GM12878 (cell line): ENCODE results near the gene TACR2. TPM values are rescaled to one million over a fixed set of nuclear protein-coding genes. Genes with fewer than 3 reads are reported as not detected.

Experiments used
- ATAC-seq: fragments of 200-7000 bp; cut with Tn5 transposase; 3 replicates; pipeline ENCODE4 v1.9.1; 2020; ENCODE audit warnings: mild to moderate bottlenecking, moderate library complexity
- BruUV-seq: library from RNA; stranded (reverse); fragments of 400-500 nt; replicated peaks from 2 replicates; lab custom pipeline; 2021; lab: Mats Ljungman, UMichigan
- CTCF ChIA-PET: fragments of 300-600 bp; sonication (Branson Sonifier 250); formaldehyde crosslinking; extraction: SDS; loops from one replicate; lab custom pipeline; 2021; ENCODE audit warnings: inconsistent platforms; lab: Yijun Ruan, JAX
- POLR2A ChIA-PET: fragments of 350-600 bp; formaldehyde crosslinking; extraction: SDS; loops from one replicate; lab custom pipeline; 2021; ENCODE audit warnings: inconsistent platforms; lab: Charles Lee
- RAD21 ChIA-PET: fragments of 300-600 bp; sonication (Branson Sonifier 250); formaldehyde crosslinking; loops from one replicate; lab custom pipeline; 2023; ENCODE audit warnings: antibody characterized with exemption; ENCODE audit not compliant: unreplicated experiment; lab: Charles Lee
- SMC1A ChIA-PET: fragments of 300-600 bp; sonication (Branson Sonifier 250); formaldehyde crosslinking; loops from one replicate; lab custom pipeline; 2023; ENCODE audit not compliant: unreplicated experiment, uncharacterized antibody; lab: Charles Lee
- DNase-seq: peaks from one replicate; pipeline ENCODE4 v3.0.0-alpha.2; 2011; ENCODE audit warnings: low read depth, low spot score
- FAIRE-seq: peaks from 3 replicates; lab custom pipeline; 2011; peaks lifted over from hg19 to GRCh38; lab: Jason Lieb, UNC
- H2AFZ ChIP-seq: 2 replicates; pipeline ENCODE4 v1.6.0; 2011; ENCODE audit warnings: low read depth, low read length, control low read depth; ENCODE audit not compliant: control insufficient read depth
- H3K27ac ChIP-seq: 2 replicates; pipeline ENCODE4 v1.5.1; 2011; ENCODE audit warnings: control low read depth; ENCODE audit not compliant: control insufficient read depth, insufficient read depth
- H3K27me3 ChIP-seq, 2 experiments: replicated peaks in 1 of 2; 2 replicates each; pipeline versions ENCODE4 v1.6.0 to v1.6.1; 2011; ENCODE audit warnings: low read length in 1 of 2; ENCODE audit not compliant: control insufficient read depth in 2 of 2, insufficient read depth in 2 of 2
- H3K36me3 ChIP-seq, 2 experiments: 2 replicates each; pipeline ENCODE4 v1.5.1; 2011; ENCODE audit warnings: low read length in 1 of 2; ENCODE audit not compliant: control insufficient read depth in 2 of 2, insufficient read depth in 2 of 2
- H3K4me1 ChIP-seq: 2 replicates; pipeline ENCODE4 v1.6.1; 2011; ENCODE audit warnings: mild to moderate bottlenecking, low read length, moderate library complexity, mixed read lengths; ENCODE audit not compliant: control insufficient read depth, insufficient read depth
- H3K4me2 ChIP-seq: 2 replicates; pipeline ENCODE4 v1.6.0; 2011; ENCODE audit warnings: control low read depth; ENCODE audit not compliant: control insufficient read depth, insufficient read depth
- H3K4me3 ChIP-seq: fragments of 200-600 bp; sonication (generic); 2 replicates; pipeline ENCODE4 v1.5.1; 2016
- H3K79me2 ChIP-seq: 2 replicates; pipeline ENCODE4 v1.6.0; 2011; ENCODE audit warnings: low read length; ENCODE audit not compliant: control insufficient read depth, insufficient read depth
- H3K9ac ChIP-seq: 2 replicates; pipeline ENCODE4 v1.8.0; 2011; ENCODE audit warnings: low read length, control low read depth, mixed read lengths; ENCODE audit not compliant: control insufficient read depth, insufficient read depth
- H3K9me3 ChIP-seq: replicated peaks from 3 replicates; pipeline ENCODE4 v1.5.1; 2011; ENCODE audit warnings: mild to moderate bottlenecking, low read length; ENCODE audit not compliant: control insufficient read depth, insufficient read depth
- H4K20me1 ChIP-seq: 2 replicates; pipeline ENCODE4 v1.6.0; 2011; ENCODE audit not compliant: control insufficient read depth, insufficient read depth
- CREM ChIP-seq: IDR thresholded peaks from 2 replicates; pipeline ENCODE4 v1.6.1; 2014; ENCODE audit warnings: antibody characterized with exemption, low read depth
- EGR1 ChIP-seq, 2 experiments: IDR thresholded peaks; 1 replicate in 1 of 2; 2 replicates in 1 of 2; pipeline ENCODE4 v1.6.1; 2011 to 2012; ENCODE audit warnings: low read depth in 2 of 2, low read length in 2 of 2, borderline replicate concordance in 1 of 2, mild to moderate bottlenecking in 1 of 2, moderate library complexity in 1 of 2
- HCFC1 ChIP-seq: fragments of 150-350 bp; IDR thresholded peaks from 2 replicates; pipeline ENCODE4 v1.6.1; 2014; ENCODE audit warnings: low read length
- POLR2AphosphoS5 ChIP-seq: IDR thresholded peaks from 2 replicates; pipeline ENCODE4 v1.6.1; 2011; ENCODE audit warnings: mild to moderate bottlenecking, low read length, inconsistent platforms
- RCOR1 ChIP-seq: conservative IDR thresholded peaks from 2 replicates; pipeline ENCODE4 v1.6.1; 2012; ENCODE audit warnings: low read depth, low read length, improper control_type of control experiment
- SMAD5 ChIP-seq: IDR thresholded peaks from 2 replicates; pipeline ENCODE4 v1.6.1; 2016; ENCODE audit warnings: antibody characterized with exemption, low read depth
- SMC3 ChIP-seq: IDR thresholded peaks from 2 replicates; pipeline ENCODE4 v1.6.1; 2011; ENCODE audit warnings: low read length, improper control_type of control experiment, borderline replicate concordance
- YBX1 ChIP-seq: fragments of 450-650 bp; IDR thresholded peaks from 2 replicates; pipeline ENCODE4 v1.6.1; 2016; ENCODE audit warnings: antibody characterized with exemption
- ZNF384 ChIP-seq: IDR thresholded peaks from 2 replicates; pipeline ENCODE4 v1.6.1; 2012; ENCODE audit warnings: low read depth, mild to moderate bottlenecking, low read length, improper control_type of control experiment, borderline replicate concordance
- ZNF592 ChIP-seq: fragments of 450-650 bp; IDR thresholded peaks from 2 replicates; pipeline ENCODE4 v1.6.1; 2017; ENCODE audit warnings: mild to moderate bottlenecking, moderate library complexity
- WGBS: methylation state at CpG from one replicate; pipeline ENCODE4 v1.1.6; 2016; ENCODE audit warnings: low lambda C conversion rate; ENCODE audit not compliant: insufficient replicate concordance, insufficient coverage; ENCODE audit errors: missing lambda C conversion rate; 5-methylcytosine and 5-hydroxymethylcytosine counted together
- in situ Hi-C: fragments of 300-500 bp; cut with MboI; formaldehyde crosslinking; loops from 9 replicates; pipeline ENCODE4 v1.14.3; 2018; ENCODE audit warnings: mixed read lengths
- intact Hi-C: fragments of 100-400 bp; cut with micrococcal nuclease; formaldehyde crosslinking; loops from one replicate; pipeline ENCODE4 v1.14.2; 2022; ENCODE audit not compliant: unreplicated experiment
- polyA plus RNA-seq, 11 experiments: library from polyadenylated mRNA; depleted of rRNA in 4 of 11; unstranded in 6 of 11; stranded (reverse) in 5 of 11; fragments of >200 nt; fragmentation: Nextera tagmentation in 4 of 11; fragmentation: Illumina TruSeq in 1 of 11; extraction: Ambion mirVana in 4 of 11; extraction: Trizol in 1 of 11; gene quantifications; 1 replicate in 1 of 11; 2 replicates in 10 of 11; pipeline versions ENCODE4 v1.2.1 to v1.2.3, GENCODE V29; 2011 to 2016; ENCODE audit warnings: inconsistent platforms in 2 of 11, missing spikeins in 2 of 11, low read depth in 1 of 11
- total RNA-seq, 4 experiments: library from RNA; depleted of rRNA in 3 of 4; stranded (reverse); fragments of >200 nt in 3 of 4; fragmentation: Illumina TruSeq in 1 of 4; extraction: Trizol in 1 of 4; gene quantifications; 2 replicates each; pipeline versions ENCODE4 v1.2.1 to v1.2.3, GENCODE V29; 2013 to 2021

The TACR2 gene
- total and polyA plus RNA-seq, 10 of the 15 experiments (the other 5 are each of a cell fraction or from before 2014, with no cell fraction given): 0.11 TPM; not detected in 9

- CTCF ChIA-PET: interaction anchor here (0.8 to 1.5 kb wide), 2 partner anchors 9 to 11 kb away, joined by 3 read pairs; partner anchors contain the start of gene TSPAN15
- no peak for ATAC-seq
- H3K27ac ChIP-seq: no peak overlapping the region
- WGBS: 31% methylated on average over 5 of the region's 5 CpGs
- no TSS peak for BruUV-seq
- no peaks in the 10 kb centered on the region for H3K36me3 ChIP-seq
- no peak overlapping the region for H2AFZ ChIP-seq
- no peaks in the 10 kb centered on the region for H4K20me1 ChIP-seq
- in situ Hi-C loops: no loop called here
- intact Hi-C loops: no loop called here
- no peak overlapping the region for H3K4me2 ChIP-seq
- no peaks in the 10 kb centered on the region; a peak in 2 of 4 replicates for H3K27me3 ChIP-seq
- SMC1A ChIA-PET: no interaction called here
- H3K4me1 ChIP-seq: no peaks in the 10 kb centered on the region
- no peaks in the 10 kb centered on the region; the same call in 2 of the 3 replicates for H3K9me3 ChIP-seq
- POLR2A ChIA-PET: no interaction called here
- DNase-seq: no peak
- no peak for FAIRE-seq
- no peaks in the 10 kb centered on the region for H3K79me2 ChIP-seq
- TF ChIP-seq YBX1: no peak
- no peak for TF ChIP-seq SMAD5
- no peak for TF ChIP-seq ZNF592
- no peak for TF ChIP-seq SMC3
- TF ChIP-seq HCFC1: no peak
- TF ChIP-seq RCOR1: no peak
- no peak for TF ChIP-seq CREM
- TF ChIP-seq POLR2AphosphoS5: no peak
- no peak for TF ChIP-seq ZNF384
- TF ChIP-seq EGR1 (IDR thresholded peaks at IDR 0.05; ENCODE audit: borderline replicate concordance in 1 of 2, low read depth in 2 of 2, low read length in 2 of 2): no peak
- RAD21 ChIA-PET: no interaction called here
- no peak overlapping the region for H3K4me3 ChIP-seq
- no peak overlapping the region for H3K9ac ChIP-seq
Measured at GRCh38 chr10:69439350-69439739, 22.6 kb upstream of the TACR2 start.
